Measurements from ENCODE around the gene MSH3. TPM values are rescaled to one million over a fixed set of nuclear protein-coding genes. Genes with fewer than 3 reads are reported as not detected.

The MSH3 gene
- total and polyA plus RNA-seq, 2 of the 8 experiments (the other 6 are each of a cell fraction or from before 2014, with no cell fraction given) = 3.6 to 22.6 TPM

- Histone ChIP-seq H2AFZ (ENCODE audit: low read length) (no peak overlapping the region), H4K91ac (replicated peaks; ENCODE audit: insufficient read length, low read length) (no peak overlapping the region), H3K9ac (replicated peaks in 1 of 4; ENCODE audit: extremely low read depth in 1 of 4, low read depth in 3 of 4, low read length in 3 of 4) (no peak overlapping the region), H3K18ac (ENCODE audit: extremely low read depth, low read length) (no peak overlapping the region), H2BK20ac (ENCODE audit: low read length) (no peak overlapping the region), H2BK5ac (ENCODE audit: low read depth, low read length) (no peak overlapping the region), H3K79me2 (ENCODE audit: control insufficient read depth in 1 of 2, insufficient read depth in 2 of 2, low read length in 2 of 2) (no peaks in the 10 kb centered on the region), H3K79me1 (ENCODE audit: low read depth, low read length) (no peaks in the 10 kb centered on the region), H3K27me3 (replicated peaks in 1 of 4; ENCODE audit: control insufficient read depth in 3 of 4, extremely low read depth in 1 of 4, insufficient read depth in 3 of 4, low read length in 3 of 4) (no peaks in the 10 kb centered on the region), H4K8ac (ENCODE audit: extremely low read depth, insufficient read depth, low read length) (no peak overlapping the region), H2BK12ac (ENCODE audit: low read depth, low read length) (no peak overlapping the region), H4K20me1 (replicated peaks in 1 of 2; ENCODE audit: control insufficient read depth in 1 of 2, insufficient read depth in 2 of 2, low read length in 2 of 2) (no peaks in the 10 kb centered on the region), H3K4me2 (ENCODE audit: insufficient read depth in 1 of 2, low read depth in 2 of 2, low read length in 2 of 2) (no peak overlapping the region), H3K4me3 (ENCODE audit: extremely low read depth in 1 of 4, insufficient read depth in 2 of 4, low read depth in 3 of 4, low read length in 4 of 4) (no peak overlapping the region), H3K56ac (replicated peaks; ENCODE audit: insufficient read length, low read depth, low read length) (no peak overlapping the region), H3K4ac (replicated peaks; ENCODE audit: insufficient read length, low read depth, low read length) (no peak overlapping the region), H3K23me2 (ENCODE audit: low read depth, low read length) (no peaks in the 10 kb centered on the region), H3K36me3 (ENCODE audit: control insufficient read depth in 2 of 4, insufficient read depth in 4 of 4, low read length in 3 of 4) (peaks cover 0 to 3% (median 2%) of the 10 kb centered on the region in 4 experiments; a peak in 3 of 8 replicates), H2BK120ac (replicated peaks; ENCODE audit: low read depth, low read length) (no peak overlapping the region), H3K9me3 (ENCODE audit: insufficient read depth in 2 of 2, low read depth in 1 of 2, low read length in 1 of 2) (no peaks in the 10 kb centered on the region), H3K4me1 (replicated peaks in 1 of 4; ENCODE audit: control insufficient read depth in 3 of 4, insufficient read depth in 4 of 4, low read length in 3 of 4) (peaks cover 0 to 5% (median 1%) of the 10 kb centered on the region in 4 experiments; a peak in 2 of 7 replicates), H4K5ac (ENCODE audit: insufficient read length, low read depth, low read length) (no peak overlapping the region), H3K23ac (ENCODE audit: insufficient read length) (no peak overlapping the region), H3K14ac (ENCODE audit: insufficient read length) (no peak overlapping the region), H2AK5ac (ENCODE audit: low read depth, low read length) (no peak overlapping the region), H3K27ac (ENCODE audit: low read depth, low read length) (no peak overlapping the region), H2BK15ac (ENCODE audit: low read length) (no peak overlapping the region)
- DNase-seq (ENCODE audit: low read depth in 1 of 2, low spot score in 2 of 2) = no peak
- ChIA-PET POLR2A (ENCODE audit: partially characterized antibody) (interaction anchor here (1.5 kb wide), 1 partner anchor 9 kb away, joined by 4 read pairs; no protein-coding TSS in a partner anchor), CTCF (ENCODE audit: partially characterized antibody) (interaction anchor here (0.6 to 1.8 kb wide), 4 partner anchors 9 to 228 kb away, joined by 3 to 7 read pairs (median 4); no protein-coding TSS in a partner anchor)
- no peak for FAIRE-seq
- TF ChIP-seq SIX5 (IDR thresholded peaks at IDR 0.05; ENCODE audit: low read depth, low read length) = no peak
- no peak for TF ChIP-seq TCF12 (IDR thresholded peaks at IDR 0.05; ENCODE audit: low read depth, low read length)
- TF ChIP-seq KDM4A (IDR thresholded peaks at IDR 0.05; ENCODE audit: low read depth, low read length, severe bottlenecking) = no peak
- TF ChIP-seq TAF7 (optimal IDR thresholded peaks at IDR 0.05; ENCODE audit: borderline replicate concordance, low read depth, low read length) = no peak
- no peak for TF ChIP-seq HDAC6 (IDR thresholded peaks at IDR 0.05; ENCODE audit: low read depth, low read length)
Measured at GRCh38 chr5:80703291-80703690, 48.8 kb downstream of the MSH3 start.

All from H1 (cell line).